HL-60 (cell line): Measurements from ENCODE around the gene SPATS2L.

Experiments used
- POLR2AphosphoS5 ChIP-seq: IDR thresholded peaks from 2 replicates; pipeline ENCODE4 v1.6.1; 2012; ENCODE audit warnings: low read depth
- REST ChIP-seq: IDR thresholded peaks from 2 replicates; pipeline ENCODE4 v1.6.1; 2012; ENCODE audit warnings: low read depth; ENCODE audit not compliant: insufficient replicate concordance
- TF ChIP-seq, protein P1 (sequence below): IDR thresholded peaks from one replicate; pipeline ENCODE4 v1.5.1; 2011; ENCODE audit warnings: low read length, control low read depth, inconsistent platforms; ENCODE audit not compliant: insufficient read depth

DNA sequence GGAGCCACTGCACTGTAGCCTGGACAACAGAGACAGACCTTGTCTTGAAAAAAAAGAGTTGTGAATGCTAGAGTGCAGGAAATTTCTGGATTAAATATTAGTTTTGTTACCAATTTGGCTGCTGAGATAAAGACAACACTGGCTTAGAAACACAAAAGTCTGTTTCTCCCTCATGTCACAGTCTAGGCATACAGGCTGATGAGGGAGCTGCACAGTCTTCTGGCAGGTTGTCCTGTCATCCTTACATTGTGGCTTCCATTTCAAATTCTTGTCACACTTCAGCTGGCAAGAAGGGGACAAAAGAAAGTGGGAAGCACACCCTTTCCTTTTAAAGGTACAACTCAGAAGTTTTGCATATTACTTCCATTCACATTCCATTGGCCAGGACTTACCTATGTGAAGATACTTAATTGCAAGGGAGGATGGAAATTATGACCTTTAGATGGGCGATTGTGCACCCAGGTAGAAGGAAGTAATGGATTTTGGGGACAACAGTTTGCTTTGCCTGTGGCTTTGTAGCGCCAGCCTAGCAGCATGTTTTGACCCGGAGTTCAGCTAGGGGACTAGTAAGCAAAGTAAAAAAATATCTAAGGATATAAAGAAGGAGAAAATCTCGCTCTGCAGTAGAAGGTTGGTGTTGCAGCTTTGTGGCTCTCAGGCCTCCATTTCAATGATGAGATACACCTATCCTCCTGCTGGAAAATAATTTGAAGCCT lies 55.9 kb downstream of the SPATS2L start:
- TF ChIP-seq, protein P1, sequence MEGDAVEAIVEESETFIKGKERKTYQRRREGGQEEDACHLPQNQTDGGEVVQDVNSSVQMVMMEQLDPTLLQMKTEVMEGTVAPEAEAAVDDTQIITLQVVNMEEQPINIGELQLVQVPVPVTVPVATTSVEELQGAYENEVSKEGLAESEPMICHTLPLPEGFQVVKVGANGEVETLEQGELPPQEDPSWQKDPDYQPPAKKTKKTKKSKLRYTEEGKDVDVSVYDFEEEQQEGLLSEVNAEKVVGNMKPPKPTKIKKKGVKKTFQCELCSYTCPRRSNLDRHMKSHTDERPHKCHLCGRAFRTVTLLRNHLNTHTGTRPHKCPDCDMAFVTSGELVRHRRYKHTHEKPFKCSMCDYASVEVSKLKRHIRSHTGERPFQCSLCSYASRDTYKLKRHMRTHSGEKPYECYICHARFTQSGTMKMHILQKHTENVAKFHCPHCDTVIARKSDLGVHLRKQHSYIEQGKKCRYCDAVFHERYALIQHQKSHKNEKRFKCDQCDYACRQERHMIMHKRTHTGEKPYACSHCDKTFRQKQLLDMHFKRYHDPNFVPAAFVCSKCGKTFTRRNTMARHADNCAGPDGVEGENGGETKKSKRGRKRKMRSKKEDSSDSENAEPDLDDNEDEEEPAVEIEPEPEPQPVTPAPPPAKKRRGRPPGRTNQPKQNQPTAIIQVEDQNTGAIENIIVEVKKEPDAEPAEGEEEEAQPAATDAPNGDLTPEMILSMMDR = no peak
- TF ChIP-seq POLR2AphosphoS5 (no peak), REST (no peak)
